NCI-H2196 (cell line): ENCODE measurements around the gene RGL1.

Source experiments
- DNase-seq: peaks from one replicate; lab custom pipeline; 2025; ENCODE audit not compliant: unreplicated experiment; lab: John Stamatoyannopoulos, UW

Gene RGL1

DNA sequence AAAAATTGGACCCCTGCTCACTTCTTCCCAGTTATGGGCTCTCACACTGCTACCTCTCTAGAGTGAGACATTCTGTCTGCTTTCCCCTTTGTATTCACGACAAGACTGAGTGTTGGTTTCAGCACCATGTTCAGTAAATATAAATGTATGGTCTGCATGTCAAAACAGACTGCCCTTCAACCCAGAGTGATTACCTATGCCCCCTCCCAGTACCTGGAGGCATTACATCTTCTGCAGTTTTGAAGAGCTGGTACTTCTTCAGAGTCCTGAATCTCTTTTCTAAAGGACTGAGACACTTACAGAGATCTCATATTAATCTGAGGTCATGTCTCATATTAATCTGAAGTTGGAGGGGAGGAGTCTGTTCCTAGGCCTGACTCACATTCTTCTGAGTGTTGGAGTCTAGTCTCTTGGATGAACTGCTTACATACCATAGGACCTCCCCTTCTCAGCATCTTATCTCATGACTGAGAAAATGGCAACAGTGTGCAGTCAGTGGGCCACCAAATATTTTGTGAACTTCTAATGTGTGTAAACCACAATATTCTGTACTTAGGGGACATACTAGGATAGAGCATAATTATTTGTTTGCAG is 80.3 kb downstream of the RGL1 start:
- no peak for DNase-seq

DNA sequence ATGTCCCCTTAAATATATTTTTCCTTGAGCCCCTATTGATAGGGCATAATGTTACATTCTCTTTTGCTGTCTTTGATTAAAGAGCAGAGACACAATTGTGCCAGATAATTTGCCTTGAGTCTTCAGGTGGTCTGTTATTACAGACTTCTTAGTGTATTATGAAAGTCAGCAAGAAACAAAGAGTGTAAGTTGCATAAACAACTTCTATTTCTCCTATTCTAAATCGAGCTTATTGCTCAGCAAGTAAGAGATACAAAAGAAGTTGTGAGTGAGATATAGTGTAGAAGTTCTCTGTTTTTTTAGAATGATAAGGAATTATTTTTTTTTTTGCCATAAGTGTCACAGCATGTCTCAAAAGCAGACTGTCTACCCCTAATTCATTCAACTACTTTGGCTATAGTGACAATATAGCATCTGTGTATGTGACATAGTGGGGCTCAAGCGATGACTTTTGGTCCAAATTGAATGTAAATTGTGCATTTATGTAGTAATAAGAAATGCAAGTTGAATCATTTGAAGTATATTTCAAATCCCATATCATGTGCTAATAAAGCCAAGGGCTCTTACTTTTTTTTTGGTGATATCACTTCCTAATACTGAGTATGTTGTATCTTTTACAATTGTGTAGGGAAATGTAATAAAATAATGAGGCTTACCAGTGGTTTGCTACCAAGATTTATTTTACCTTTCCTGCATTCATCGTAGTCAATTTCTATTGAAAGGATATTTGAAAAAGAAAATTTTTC is 81.3 kb downstream of the RGL1 start:
- no peak for DNase-seq

DNA sequence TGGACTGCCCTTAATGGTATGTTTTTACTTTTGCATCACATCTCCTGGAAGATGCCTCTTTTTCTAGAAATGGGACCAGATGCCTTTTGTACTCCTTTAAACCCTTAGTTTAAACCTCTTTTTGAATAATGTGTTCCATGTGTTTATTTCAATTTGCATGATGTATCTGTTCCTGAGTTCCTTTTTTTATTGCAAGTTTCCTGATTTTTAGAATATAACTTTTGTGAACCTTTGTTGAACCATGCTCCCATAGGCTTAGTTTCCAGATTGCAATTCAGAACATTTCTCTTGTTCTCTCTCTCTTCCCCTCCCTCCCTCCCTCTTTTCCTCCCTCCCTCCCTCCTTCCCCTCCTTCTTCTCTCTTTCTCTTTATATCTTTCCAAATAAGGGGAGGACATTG is 81.9 kb downstream of the RGL1 start:
- no peak for DNase-seq

DNA sequence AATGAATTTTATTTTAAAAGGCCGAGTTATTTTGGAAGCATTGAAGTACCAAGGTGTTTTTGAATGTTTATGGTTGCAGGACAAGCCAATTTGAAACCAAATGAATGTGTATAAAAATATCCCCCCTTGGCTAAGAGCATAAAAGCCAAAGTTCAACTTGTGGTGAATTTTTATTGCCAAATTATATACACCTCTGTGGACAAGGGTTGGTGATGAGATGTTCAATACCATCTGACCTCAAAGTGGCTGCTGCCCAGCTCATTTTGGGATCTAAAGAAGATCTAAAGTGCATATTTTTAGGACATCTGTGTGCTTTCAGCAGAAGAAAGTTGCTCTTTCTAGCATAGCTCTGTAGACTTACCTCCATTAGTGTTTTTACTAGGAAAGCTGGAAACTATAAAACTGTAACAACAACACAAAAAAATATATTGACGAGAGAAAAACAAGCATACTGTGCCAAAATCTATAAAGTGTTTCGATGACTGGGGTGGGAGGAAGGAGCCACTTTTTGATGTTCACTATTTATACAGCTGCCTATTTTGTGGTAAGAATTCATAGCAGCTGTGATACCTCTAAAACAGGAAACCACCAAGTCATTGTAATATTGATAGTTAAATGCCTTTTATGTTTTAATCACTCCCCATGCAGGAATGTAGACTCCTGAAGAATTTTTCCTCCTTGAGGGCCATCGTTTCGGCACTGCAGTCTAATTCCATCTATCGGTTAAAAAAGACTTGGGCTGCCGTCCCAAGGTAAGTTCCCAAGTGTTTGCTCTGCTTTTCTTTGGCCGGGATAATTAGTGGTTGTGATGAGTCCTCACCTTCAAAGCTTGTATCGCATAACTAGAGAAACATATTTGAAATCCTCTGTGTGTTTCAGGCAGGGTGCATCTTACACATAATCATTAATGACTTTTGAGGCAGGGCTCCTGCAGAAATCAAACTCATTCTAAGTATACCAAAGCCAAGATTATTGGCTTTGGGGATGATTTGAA is 83.2 kb downstream of the RGL1 start:
- no peak for DNase-seq

DNA sequence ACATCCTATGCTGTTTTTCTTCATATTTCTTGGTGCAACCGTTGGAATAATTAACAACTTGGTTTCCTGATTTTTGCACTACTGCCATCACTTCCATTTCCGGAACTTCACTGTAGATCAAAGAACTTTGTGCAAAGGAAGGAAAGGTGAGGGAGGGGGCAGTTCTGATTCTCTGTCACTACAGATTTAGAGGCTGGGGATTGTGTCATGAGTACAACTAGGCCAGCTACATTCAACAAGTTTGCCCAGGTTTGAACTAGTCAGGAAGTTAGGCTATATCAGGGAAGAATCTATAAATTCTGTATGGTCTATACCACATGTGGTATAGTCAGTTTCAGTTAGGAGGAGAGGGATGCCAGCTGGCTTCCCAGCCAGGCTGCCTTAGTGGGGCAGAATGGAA is 84.2 kb downstream of the RGL1 start:
- no peak for DNase-seq

DNA sequence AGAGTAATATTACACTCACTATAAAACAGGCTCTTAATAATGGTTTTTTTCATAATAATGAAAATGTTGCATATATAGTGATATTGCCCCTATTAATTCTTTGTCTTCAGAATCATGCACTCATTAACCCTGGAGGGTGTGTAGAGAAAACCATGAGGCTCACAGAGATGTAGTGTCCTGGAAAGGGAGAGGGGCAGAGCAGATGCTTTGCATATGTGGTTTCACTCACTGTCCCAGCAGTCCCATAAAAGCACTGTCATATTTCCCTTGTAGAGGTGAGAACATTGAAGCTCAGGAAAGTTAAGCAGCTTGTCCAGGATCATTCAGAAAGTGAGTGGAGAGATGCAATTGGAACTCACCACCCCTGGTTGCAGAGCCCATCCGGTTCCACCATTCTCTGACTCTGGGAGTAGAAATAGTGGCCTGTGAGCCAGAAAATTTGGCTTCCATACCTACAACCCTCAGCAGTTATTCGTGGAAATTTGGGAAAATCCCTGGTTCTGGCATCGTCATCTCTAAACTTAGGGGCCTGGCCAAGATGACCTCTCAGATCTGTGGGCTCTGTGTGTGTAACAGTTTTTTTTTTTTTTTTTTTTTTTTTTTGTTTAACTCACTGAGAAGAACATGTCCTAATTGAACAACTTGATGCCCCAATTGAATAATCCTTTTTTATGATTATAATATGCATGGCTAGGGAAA is 86.4 kb downstream of the RGL1 start:
- no peak for DNase-seq

DNA sequence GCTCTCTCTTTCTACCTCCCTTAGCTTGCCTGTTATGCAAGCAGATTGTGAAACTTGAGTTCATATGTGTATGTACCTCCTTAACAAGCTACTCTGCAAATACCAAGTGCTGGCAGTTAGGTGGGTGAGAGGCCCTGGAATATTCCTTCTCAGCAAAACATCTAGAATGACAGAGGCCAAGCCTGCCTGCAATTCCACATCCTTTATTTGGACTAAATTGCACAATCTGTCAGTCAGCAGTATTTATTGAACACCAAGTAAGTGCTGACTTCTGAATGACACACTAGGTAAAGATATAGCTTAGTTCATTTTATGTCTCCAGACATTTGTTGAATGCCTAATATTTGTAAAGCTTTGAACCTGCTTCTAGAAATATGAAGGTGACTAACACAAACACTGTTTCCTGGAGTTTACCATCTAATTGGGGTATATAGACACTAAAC is 87.5 kb downstream of the RGL1 start:
- DNase-seq = no peak

DNA sequence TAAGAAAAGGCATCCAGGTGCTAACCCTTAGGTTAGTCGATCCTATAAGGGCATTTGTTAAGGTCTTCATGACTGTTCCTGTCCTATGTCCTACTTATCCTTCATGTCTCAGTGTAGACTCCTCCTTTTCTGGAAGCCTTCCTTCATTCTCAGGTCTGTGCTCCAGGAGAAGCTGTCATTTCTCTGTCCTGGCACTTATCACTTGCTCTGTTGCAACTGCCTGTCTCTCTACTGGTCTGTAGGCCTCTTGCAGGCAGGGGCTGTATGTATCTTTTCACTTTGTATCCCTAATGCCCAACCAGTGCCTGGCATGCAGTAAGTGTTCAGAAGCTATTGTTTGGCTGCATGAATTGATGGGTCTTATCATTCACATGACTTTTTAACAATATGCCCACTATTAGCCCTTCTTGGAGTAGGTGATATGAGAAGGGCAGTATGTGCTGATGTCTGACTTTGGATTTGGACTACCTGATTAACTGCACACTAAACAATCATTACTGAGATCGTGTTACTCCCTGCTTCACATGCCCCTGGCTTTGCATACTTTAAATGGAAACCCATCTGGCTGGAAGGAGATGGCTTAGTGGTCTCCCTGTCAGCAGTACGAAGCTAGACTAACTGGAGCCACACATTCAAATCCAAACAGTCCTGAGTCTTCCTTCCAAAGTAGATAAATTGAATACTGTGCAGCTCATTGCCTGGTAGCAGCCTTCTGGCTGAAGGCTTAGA is 88.8 kb downstream of the RGL1 start:
- DNase-seq = no peak

DNA sequence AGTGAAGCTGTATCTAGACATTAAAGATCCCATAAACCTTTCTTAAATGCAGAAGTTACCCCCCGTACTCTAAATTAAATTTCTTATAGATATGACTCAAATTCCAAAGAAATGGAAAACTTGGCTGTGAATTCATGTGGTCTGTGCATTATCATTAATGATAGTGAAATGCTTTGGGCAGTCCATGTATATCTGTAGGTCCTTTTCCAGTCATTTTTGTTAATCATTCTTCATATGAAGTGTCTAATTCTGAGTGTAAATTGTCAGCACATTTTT is 89.3 kb downstream of the RGL1 start:
- no peak for DNase-seq

DNA sequence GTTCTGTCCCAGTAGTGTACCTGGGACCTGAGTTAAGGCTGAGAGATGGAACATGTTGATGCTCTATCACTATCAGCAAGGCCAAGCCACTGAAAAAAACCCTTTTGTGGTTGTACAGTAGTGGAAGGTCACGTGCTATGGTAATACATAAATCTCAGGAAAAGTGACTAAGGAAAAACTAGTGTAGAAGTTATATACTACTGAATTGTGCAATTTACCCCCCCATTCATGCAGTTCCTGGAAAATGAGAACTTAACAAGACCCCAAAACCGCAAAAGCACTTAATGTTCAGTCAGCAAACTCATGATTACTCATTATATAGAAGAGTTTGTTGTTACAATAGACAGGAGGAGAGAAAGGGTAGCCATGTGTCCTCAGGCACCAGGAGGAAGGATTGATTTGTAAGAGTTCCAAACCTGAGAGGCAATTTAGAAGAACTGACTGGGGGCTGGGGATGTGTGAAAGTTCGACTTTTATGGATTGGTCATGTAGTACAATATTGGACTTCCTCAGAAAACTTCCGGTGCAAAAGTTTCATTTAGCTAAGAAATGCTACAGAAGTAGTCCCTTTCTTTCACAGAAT is 91.6 kb downstream of the RGL1 start:
- DNase-seq = no peak

DNA sequence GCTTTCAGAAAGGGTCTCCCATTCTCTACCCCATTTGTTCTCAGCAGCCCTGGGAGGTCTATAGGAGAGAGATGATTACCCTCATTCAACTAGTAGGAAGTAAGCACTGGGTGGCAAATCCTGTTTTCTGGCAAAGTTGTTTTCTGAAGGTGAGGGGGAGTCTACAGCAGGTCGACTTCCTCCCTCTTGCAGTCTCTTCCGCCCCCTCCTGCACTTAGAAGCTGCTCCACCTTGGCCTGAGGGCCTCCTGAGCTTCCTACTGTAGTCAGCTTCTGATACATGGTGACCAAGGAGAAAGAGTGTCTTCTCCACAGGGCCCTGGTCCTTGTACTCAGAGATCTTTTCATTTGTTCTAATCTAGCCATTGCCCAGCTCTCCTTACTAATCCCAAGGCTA is 93.1 kb downstream of the RGL1 start:
- DNase-seq = no peak

DNA sequence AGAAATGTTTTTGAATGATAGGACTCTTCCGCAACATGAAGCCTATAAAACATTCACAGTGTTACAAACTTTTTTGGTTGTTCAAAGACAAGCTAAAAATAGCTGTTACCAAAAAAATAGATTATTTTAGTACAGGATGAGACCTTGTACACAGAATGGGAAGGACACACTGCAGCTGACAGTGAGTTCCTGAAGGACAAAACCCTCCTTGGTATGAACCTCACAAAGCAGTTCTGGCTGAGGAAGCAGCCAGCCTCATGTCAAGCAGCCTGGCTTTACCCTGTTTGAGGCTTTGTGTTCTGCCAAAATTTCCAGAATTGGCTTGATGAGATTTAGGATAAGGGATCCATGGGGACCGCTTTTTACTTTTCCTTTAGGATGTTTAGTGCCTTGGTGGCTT is 93.7 kb downstream of the RGL1 start:
- DNase-seq = no peak

DNA sequence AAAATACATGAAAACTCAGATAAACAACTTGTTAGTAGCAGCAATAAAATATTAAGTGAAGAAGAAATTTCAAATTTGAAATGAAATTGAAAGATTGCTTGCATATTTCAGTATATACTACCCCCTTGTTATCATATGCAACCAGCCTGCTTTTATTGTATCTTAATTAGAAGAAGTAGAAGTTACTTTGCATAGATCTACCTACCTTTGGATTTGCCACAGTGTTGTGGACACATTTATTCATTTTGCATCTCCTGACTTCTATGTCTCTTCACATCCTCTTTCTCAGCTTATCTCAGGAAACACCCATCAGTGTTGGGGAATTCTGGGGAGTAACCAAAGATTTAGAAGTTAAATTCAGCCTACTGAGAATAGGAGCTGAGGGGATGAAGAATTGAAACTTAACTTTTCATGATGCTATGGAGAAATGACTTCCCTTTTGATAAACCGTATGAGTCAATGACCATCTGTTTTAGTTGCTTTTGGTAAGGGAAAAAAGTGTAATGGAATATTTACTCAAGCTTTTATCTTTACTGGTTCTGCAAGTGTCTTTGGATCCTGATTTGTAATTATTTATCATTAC is 96.9 kb downstream of the RGL1 start:
- DNase-seq = no peak

DNA sequence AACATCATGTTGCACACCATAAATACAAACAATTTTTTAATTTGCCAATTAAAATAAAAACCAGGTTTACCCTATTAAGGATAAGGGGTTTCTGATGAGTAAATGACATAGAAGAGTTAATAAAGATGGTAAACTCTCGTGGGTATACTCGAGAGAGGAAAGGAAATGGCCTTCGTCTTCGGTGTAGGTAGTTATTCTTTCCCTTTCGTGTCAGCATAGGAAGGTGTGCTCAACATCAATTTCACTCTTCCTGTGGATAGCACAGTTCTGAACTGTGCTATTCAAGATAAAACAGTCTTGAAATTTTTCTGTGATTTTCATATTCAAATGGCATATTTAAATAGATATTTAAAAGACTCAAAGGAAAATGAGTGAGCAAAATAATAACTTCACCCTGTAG is 98.2 kb downstream of the RGL1 start:
- DNase-seq = no peak

DNA sequence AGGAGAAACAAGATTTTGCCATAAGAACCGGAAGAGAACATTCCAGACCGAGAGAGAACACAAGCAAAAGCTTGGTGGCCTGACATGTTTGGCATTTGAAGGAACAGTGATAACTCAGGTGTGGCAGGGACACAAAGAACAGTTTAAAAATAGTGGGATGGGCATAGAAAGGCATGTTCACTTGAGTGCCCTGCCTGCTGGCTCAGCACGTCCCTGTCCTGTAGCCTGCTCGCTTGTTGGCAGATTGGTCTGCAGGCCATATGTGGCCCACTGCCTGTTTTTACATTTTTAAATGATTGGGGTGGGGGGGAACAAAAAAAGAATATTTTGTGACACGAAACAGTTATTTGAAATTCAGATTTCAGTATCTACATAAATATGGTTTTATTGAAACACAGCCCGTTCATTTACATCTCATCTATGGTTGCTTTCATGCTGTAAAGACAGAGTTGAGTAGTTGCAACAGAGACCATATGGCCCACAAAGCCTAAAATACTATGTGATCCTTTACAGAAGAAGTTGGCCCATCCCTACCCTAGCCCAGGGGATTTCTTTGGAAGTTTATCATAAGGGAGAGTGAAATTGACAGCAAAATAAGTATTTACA is 100.7 kb downstream of the RGL1 start:
- no peak for DNase-seq

DNA sequence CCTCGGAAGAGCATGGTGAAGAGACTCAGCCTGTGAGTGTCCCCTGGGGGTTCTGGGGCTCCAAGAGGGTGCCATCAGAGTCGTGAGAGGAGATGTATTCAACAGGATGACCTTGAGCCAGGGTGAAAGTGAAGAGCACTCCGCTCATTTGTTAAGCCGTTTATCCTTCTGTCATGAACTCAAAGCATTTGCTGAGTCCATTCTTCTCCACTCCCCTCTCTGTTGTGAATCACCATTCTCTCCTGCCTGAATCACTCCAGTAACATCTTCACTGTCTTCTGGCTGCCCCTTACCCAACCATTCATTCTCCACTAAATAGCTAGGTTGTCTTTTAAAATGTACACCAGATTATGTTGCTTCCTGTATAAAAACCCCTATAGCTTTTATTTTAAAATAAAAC is 102.2 kb downstream of the RGL1 start:
- DNase-seq = no peak

DNA sequence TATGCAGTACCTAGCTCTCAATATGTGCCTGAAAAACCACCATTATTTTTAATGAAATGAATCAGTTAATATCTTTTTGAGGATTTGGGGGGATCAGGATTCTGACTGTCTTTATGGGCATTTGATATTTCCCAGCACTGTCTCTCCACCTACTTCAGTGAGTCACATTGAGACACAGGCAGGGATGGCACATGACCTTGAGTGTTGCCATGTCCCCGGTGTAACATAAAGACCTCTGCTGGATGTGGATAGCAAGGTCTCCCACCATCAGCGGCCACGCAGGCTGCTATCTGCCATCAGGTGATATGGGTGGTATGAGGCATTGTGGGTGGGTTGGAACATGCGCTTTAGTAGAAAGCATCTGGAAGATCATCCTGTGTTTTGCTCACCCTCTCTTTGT is 103.2 kb downstream of the RGL1 start:
- no peak for DNase-seq

DNA sequence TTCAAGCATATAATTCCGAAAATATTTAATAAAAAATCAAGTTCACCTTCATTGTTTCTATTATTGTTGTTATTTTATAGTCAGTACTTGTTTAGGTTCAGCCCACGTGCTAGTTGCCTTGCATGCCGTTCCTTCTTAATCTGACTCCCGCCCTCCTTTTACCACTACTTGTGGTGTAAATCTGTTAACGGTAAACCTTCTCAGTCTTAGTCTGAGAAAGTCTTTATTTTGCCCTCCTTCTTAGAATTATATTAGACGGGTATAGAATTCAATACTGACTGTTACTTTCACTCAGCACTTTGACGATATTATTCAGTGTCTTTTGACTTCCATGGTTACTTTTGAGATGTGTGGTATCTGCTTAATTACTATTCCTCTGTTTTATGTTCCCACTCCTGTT is 104.8 kb downstream of the RGL1 start:
- no peak for DNase-seq

DNA sequence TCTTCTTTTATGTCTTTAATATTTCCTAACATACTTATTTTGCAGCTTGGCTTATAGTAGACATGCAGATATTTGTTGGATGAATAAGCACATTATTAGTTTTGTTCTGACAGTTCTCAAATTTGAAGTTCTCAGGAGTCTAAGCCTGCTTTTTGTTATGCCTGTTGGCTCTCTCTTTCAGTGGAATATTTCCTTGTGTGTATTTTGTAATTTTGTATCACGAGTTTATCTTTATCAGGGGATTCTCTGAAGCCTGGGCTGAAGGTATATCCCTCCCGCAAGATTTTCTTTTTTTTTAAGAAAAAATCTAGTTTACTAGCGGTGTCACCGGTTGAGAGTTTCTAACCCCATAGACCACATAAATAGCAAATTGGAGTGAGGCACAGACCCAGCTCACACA is 105.9 kb downstream of the RGL1 start:
- DNase-seq = no peak

DNA sequence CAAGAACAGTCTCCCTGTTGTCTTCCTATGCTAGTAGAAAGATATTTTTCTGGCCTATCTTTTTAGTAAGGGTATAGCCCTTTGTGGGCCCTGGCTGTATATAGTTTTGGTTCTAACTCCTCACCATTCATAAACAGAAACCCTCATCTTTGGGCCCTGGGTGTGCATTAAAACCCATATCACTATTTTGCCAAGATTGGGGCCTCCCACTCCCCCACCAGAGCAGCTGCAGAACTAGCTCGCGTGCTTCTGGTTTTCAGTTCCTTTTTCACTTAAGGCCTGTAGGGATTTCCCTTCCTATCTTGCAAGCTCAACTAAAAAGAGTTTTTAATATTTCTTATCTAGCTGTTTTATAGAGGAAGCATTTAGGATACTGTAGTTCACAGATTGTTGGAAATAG is 106.4 kb downstream of the RGL1 start:
- DNase-seq = no peak
